ENCODE data around the gene TBXA2R. TPM values are rescaled to one million over a fixed set of nuclear protein-coding genes. Genes with fewer than 3 reads are reported as not detected.
"Not testable (repeated sequence)": the region's sequence is repeated elsewhere in the genome, so short reads cannot be mapped to it uniquely, and the experiment has no call there.

The TBXA2R gene
- total and polyA plus RNA-seq, 2 donors from 2014 or later: 6.7 to 8.8 TPM

DNA sequence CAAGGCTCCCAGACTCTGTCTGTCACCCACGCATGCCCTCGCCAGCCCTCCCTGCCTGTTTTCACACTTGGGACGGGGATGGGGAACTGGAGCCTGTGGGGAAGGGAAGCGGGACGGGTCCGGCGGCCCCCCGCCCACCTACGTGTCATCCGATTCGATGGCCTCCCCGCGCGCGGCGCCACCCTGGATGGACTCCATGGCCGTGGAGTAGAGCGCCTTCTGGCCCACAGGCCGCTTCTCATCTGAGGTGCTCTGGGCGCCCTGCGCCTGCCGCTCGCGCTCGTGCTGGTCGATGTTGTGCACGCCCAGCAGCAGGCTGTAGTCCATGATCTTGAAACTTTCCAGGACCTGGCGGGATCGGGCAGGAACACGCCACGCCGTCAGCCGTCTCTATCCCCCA lies 45.0 kb upstream of the TBXA2R start:
- Histone ChIP-seq H3K9me3 (ENCODE audit: control insufficient read depth in 2 of 3, insufficient read depth in 1 of 3, low read length in 3 of 3) (no peaks in the 10 kb centered on the region), H3K4me3 (ENCODE audit: low read length in 3 of 3) (no peak overlapping the region), H3K36me3 (ENCODE audit: control insufficient read depth in 2 of 3, insufficient read depth in 3 of 3, low read length in 3 of 3) (peaks cover 0 to 6% (median 0%) of the 10 kb centered on the region in 3 donors), H3K27me3 (ENCODE audit: control insufficient read depth, insufficient read depth, low read length) (no peaks in the 10 kb centered on the region), H3K27ac (ENCODE audit: low read depth in 2 of 2, low read length in 2 of 2) (no peak overlapping the region), H3K4me1 (ENCODE audit: control insufficient read depth in 2 of 3, insufficient read depth in 2 of 3, low read depth in 1 of 3, low read length in 3 of 3) (no peaks in the 10 kb centered on the region), H3K9ac (ENCODE audit: low read length in 3 of 3) (no peak overlapping the region)
- TF ChIP-seq, protein P1, sequence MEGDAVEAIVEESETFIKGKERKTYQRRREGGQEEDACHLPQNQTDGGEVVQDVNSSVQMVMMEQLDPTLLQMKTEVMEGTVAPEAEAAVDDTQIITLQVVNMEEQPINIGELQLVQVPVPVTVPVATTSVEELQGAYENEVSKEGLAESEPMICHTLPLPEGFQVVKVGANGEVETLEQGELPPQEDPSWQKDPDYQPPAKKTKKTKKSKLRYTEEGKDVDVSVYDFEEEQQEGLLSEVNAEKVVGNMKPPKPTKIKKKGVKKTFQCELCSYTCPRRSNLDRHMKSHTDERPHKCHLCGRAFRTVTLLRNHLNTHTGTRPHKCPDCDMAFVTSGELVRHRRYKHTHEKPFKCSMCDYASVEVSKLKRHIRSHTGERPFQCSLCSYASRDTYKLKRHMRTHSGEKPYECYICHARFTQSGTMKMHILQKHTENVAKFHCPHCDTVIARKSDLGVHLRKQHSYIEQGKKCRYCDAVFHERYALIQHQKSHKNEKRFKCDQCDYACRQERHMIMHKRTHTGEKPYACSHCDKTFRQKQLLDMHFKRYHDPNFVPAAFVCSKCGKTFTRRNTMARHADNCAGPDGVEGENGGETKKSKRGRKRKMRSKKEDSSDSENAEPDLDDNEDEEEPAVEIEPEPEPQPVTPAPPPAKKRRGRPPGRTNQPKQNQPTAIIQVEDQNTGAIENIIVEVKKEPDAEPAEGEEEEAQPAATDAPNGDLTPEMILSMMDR (IDR thresholded peaks at IDR 0.05; ENCODE audit: borderline replicate concordance, extremely low read depth, insufficient read depth): no peak
- no peak for DNase-seq
- FAIRE-seq: no peak
- intact Hi-C loops (cut with DNase I): no loop called here

DNA sequence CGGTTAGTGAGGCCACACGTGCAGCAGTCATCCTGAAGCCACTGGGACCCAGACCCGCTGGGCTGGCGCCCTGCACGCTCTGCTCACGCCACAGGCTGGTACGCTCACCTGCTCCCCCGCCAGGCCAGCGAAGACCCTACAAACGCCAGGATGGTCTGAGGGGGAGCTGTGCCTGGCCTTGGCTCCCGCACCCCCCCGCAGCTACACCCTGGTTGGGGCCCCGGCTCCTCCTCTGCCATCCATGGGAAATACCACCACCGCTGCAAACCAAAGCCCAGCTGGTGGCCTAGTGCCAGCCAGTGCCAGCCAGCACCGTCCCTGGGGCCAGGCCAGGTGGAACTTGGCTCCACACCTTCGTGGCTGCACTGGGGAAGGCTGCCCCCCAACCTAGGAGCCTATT lies 43.2 kb upstream of the TBXA2R start:
- TF ChIP-seq, protein P1 (IDR thresholded peaks at IDR 0.05; ENCODE audit: borderline replicate concordance, extremely low read depth, insufficient read depth): no peak
- H3K36me3 ChIP-seq (ENCODE audit: control insufficient read depth in 2 of 3, insufficient read depth in 3 of 3, low read length in 3 of 3): peaks cover 0 to 6% (median 0%) of the 10 kb centered on the region in 3 donors
- no peaks in the 10 kb centered on the region for H3K4me1 ChIP-seq (ENCODE audit: control insufficient read depth in 2 of 3, insufficient read depth in 2 of 3, low read depth in 1 of 3, low read length in 3 of 3)
- DNase-seq: no peak
- no peaks in the 10 kb centered on the region for H3K9me3 ChIP-seq (ENCODE audit: control insufficient read depth in 2 of 3, insufficient read depth in 1 of 3, low read length in 3 of 3)
- no peak overlapping the region for H3K27ac ChIP-seq (ENCODE audit: low read depth in 2 of 2, low read length in 2 of 2)
- intact Hi-C loops (cut with DNase I): no loop called here
- H3K27me3 ChIP-seq (ENCODE audit: control insufficient read depth, insufficient read depth, low read length): no peaks in the 10 kb centered on the region
- H3K4me3 ChIP-seq (ENCODE audit: low read length in 3 of 3): no peak overlapping the region
- no peak overlapping the region for H3K9ac ChIP-seq (ENCODE audit: low read length in 3 of 3)
- FAIRE-seq: no peak

DNA sequence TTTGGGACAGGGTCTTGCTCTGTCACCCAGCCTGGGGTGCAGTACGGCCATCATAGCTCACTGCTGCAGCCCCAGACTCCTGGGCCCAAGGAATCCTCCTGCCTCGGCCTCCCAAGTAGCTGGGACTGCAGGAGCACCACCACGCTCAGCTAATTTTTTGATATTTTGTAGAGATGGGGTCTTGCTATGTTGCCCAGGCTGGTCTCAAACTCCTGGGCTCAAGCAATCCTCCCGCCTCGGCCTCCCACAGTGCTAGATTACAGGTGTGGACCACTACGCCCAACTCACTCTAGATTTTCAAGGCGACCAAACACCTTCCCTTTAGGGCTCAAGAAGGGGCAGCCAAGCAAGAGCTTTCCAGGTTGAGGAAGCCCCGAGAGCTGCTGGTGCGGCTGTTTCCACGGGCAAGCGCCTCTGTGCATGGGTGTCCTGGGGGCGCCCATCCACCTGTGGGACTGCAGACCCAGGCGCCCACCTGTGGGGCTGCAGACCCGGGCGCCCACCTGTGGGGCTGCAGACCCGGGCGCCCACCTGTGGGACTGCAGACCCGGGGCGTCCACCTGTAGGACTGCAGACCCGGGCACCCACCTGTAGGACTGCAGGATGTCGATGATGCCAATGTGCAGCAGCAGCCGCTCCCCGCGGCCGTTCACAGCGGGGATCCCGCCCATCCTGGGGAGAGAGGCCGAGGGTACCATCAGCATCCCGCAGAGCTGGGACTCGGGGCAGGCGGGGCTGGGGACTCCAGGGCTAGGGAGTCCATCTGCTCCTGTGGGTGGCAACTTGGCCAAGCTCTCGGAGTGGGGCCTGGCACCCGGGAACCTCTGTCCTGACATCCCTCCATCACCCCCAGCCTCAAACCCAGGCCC lies 41.6 kb upstream of the TBXA2R start:
- Histone ChIP-seq H3K27me3 (ENCODE audit: control insufficient read depth, insufficient read depth, low read length) (no peaks in the 10 kb centered on the region), H3K27ac (ENCODE audit: low read depth in 2 of 2, low read length in 2 of 2) (no peak overlapping the region), H3K4me3 (ENCODE audit: low read length in 3 of 3) (no peak overlapping the region), H3K9me3 (ENCODE audit: control insufficient read depth in 2 of 3, insufficient read depth in 1 of 3, low read length in 3 of 3) (no peaks in the 10 kb centered on the region), H3K4me1 (ENCODE audit: control insufficient read depth in 2 of 3, insufficient read depth in 2 of 3, low read depth in 1 of 3, low read length in 3 of 3) (no peaks in the 10 kb centered on the region), H3K36me3 (ENCODE audit: control insufficient read depth in 2 of 3, insufficient read depth in 3 of 3, low read length in 3 of 3) (peaks cover 0 to 9% (median 3%) of the 10 kb centered on the region in 3 donors), H3K9ac (ENCODE audit: low read length in 3 of 3) (no peak overlapping the region)
- intact Hi-C loops (cut with DNase I): no loop called here
- no peak for DNase-seq
- no peak for FAIRE-seq
- TF ChIP-seq, protein P1 (IDR thresholded peaks at IDR 0.05; ENCODE audit: borderline replicate concordance, extremely low read depth, insufficient read depth): no peak

DNA sequence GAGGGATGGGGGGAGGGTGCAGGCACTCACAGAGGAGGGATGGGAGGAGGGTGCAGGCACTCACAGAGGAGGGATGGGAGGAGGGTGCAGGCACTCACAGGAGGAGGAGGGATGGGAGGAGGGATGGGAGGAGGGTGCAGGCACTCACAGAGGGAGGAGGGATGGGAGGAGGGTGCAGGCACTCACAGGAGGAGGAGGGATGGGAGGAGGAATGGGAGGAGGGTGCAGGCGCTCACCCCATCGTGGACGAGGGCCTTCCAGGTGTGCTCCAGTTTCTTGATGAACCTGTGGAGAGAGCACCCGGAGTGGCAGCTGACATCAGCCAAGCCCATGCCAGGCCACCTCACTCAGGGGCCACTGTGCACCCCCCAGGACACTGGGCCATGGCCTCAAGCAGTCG lies 40.4 kb upstream of the TBXA2R start:
- H3K27ac ChIP-seq (ENCODE audit: low read depth in 2 of 2, low read length in 2 of 2); intact Hi-C loops (cut with DNase I); FAIRE-seq; H3K36me3 ChIP-seq (ENCODE audit: control insufficient read depth in 2 of 3, insufficient read depth in 3 of 3, low read length in 3 of 3); H3K27me3 ChIP-seq (ENCODE audit: control insufficient read depth, insufficient read depth, low read length); H3K9me3 ChIP-seq (ENCODE audit: control insufficient read depth in 2 of 3, insufficient read depth in 1 of 3, low read length in 3 of 3); DNase-seq; H3K9ac ChIP-seq (ENCODE audit: low read length in 3 of 3); H3K4me1 ChIP-seq (ENCODE audit: control insufficient read depth in 2 of 3, insufficient read depth in 2 of 3, low read depth in 1 of 3, low read length in 3 of 3); H3K4me3 ChIP-seq (ENCODE audit: low read length in 3 of 3): not testable (repeated sequence)
